OCI-LY1 (cell line): ENCODE measurements around the gene CD82.

Source experiments
- H2AFZ ChIP-seq: fragments of 200-600 bp; sonication (generic), shearing (Covaris generic); 2 replicates; pipeline ENCODE4 v1.6.0; 2014; ENCODE audit warnings: antibody characterized with exemption, mild to moderate bottlenecking, low read length
- H3F3A ChIP-seq: fragments of 200-600 bp; sonication (generic), shearing (Covaris generic); 2 replicates; pipeline ENCODE4 v1.6.0; 2014; ENCODE audit warnings: mild to moderate bottlenecking, antibody characterized with exemption, low read length, moderate library complexity; ENCODE audit not compliant: insufficient read depth
- H3K27ac ChIP-seq: fragments of 200-600 bp; sonication (generic); 2 replicates; pipeline ENCODE4 v1.5.1; 2014; ENCODE audit warnings: low read length, mixed run types, mild to moderate bottlenecking, low read depth; ENCODE audit not compliant: poor library complexity, severe bottlenecking
- H3K27me3 ChIP-seq: fragments of 200-600 bp; sonication (generic); 2 replicates; pipeline ENCODE4 v1.6.0; 2014; ENCODE audit warnings: antibody characterized with exemption, mild to moderate bottlenecking, low read length, moderate library complexity; ENCODE audit not compliant: insufficient read depth
- H3K36me3 ChIP-seq: fragments of 200-600 bp; sonication (generic); 2 replicates; pipeline ENCODE4 v1.6.1; 2014; ENCODE audit warnings: mild to moderate bottlenecking, antibody characterized with exemption, low read length, moderate library complexity, mixed read lengths; ENCODE audit not compliant: insufficient read depth
- H3K4me1 ChIP-seq: fragments of 200-600 bp; sonication (generic); 2 replicates; pipeline ENCODE4 v1.5.1; 2014; ENCODE audit warnings: mild to moderate bottlenecking, low read length, moderate library complexity; ENCODE audit not compliant: insufficient read depth, severe bottlenecking
- H3K4me2 ChIP-seq: fragments of 200-600 bp; sonication (generic), shearing (Covaris generic); 2 replicates; pipeline ENCODE4 v1.6.1; 2014; ENCODE audit warnings: low read length
- H3K4me3 ChIP-seq: fragments of 200-600 bp; sonication (generic); 2 replicates; pipeline ENCODE4 v1.5.1; 2014; ENCODE audit warnings: low read length, low read depth, mild to moderate bottlenecking, mixed read lengths; ENCODE audit not compliant: poor library complexity, severe bottlenecking
- H3K79me2 ChIP-seq: fragments of 200-600 bp; shearing (Covaris generic); 2 replicates; pipeline ENCODE4 v1.6.1; 2016; ENCODE audit warnings: mixed run types, low read length, mixed read lengths; ENCODE audit not compliant: insufficient read depth
- H3K9ac ChIP-seq: fragments of 200-600 bp; sonication (generic), shearing (Covaris generic); 2 replicates; pipeline ENCODE4 v1.6.1; 2014; ENCODE audit warnings: mild to moderate bottlenecking, low read length, mixed read lengths
- H3K9me2 ChIP-seq: fragments of 200-600 bp; sonication (generic), shearing (Covaris generic); 2 replicates; pipeline ENCODE4 v1.6.1; 2014; ENCODE audit warnings: low read depth, mild to moderate bottlenecking, low read length, mixed read lengths
- H3K9me3 ChIP-seq: fragments of 200-600 bp; shearing (Covaris generic); 2 replicates; pipeline ENCODE4 v1.6.1; 2014; ENCODE audit warnings: low read length, mixed read lengths
- H4K20me1 ChIP-seq: fragments of 200-600 bp; sonication (generic), shearing (Covaris generic); 2 replicates; pipeline ENCODE4 v1.6.0; 2016; ENCODE audit warnings: mild to moderate bottlenecking, low read length; ENCODE audit not compliant: insufficient read depth
- CTCF ChIP-seq: fragments of 200-600 bp; sonication (generic), shearing (Covaris generic); IDR thresholded peaks from 2 replicates; pipeline ENCODE4 v1.5.1; 2017; ENCODE audit warnings: mild to moderate bottlenecking, antibody characterized with exemption, low read length, moderate library complexity, mixed read lengths
- EZH2 ChIP-seq: fragments of 200-600 bp; sonication (generic), shearing (Covaris generic); IDR thresholded peaks from 2 replicates; pipeline ENCODE4 v1.8.0; 2017; ENCODE audit warnings: borderline replicate concordance, mixed run types, mild to moderate bottlenecking, antibody characterized with exemption, low read length, moderate library complexity, mixed read lengths

CD82 gene

GRCh38 chr11:44627165-44627789 lies 61.8 kb downstream of the CD82 start:
- Histone ChIP-seq H3K4me3 (no peak overlapping the region), H3K4me1 (no peaks in the 10 kb centered on the region), H3K9me3 (peaks cover 4% of the 10 kb centered on the region; the same call in 1 of the 2 replicates), H3F3A (no peaks in the 10 kb centered on the region), H3K36me3 (peaks cover 16% of the 10 kb centered on the region), H2AFZ (no peak overlapping the region), H3K27me3 (peaks cover 19% of the 10 kb centered on the region), H3K4me2 (no peak overlapping the region), H4K20me1 (no peaks in the 10 kb centered on the region), H3K79me2 (no peaks in the 10 kb centered on the region), H3K9me2 (no peaks in the 10 kb centered on the region), H3K27ac (no peak overlapping the region), H3K9ac (no peak overlapping the region)
- TF ChIP-seq EZH2 (no peak), CTCF (no peak)

DNA sequence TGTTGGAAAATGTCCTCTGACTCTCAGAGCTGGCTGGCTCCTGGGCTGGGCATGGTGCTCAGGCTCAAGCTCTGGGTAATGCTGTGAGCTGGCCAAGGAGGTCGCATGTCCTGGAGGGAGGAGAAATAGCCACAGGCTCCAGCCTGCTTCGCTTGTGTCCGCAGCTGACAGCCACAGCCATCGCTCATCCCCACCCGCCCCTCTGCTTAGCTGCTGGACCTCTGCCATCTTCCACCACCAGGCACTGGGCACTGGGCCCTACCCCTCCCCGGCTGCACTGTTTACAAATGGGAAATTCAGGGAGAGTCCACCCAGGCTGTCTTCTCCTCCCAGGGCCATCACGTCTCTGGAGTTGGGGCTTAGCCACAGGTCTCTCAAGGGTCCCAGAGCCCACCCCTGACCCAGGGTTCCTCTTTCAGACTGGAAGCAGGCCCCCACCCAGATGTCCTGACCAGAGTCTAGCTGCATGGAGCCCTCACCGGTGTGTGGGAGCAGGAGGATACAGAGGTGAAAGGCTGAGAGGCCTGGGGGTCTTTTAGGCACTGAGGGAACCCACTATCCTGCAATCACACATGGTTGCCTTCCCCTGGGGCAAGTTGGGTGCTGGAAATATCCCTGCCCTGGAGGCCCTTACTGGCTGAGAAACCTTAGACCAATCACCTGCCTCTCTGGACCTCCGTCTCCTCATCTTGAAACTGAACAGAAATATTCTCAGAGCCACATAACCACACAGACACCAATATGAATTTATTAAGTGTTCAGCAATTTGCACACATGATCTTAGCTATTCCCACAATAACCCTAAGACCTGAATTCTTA lies 62.7 kb downstream of the CD82 start:
- Histone ChIP-seq H3K4me2 (no peak overlapping the region), H3K9ac (no peak overlapping the region), H3K4me1 (no peaks in the 10 kb centered on the region), H3K27me3 (peaks cover 19% of the 10 kb centered on the region), H3K9me2 (no peaks in the 10 kb centered on the region), H3K79me2 (no peaks in the 10 kb centered on the region), H3K9me3 (peaks cover 4% of the 10 kb centered on the region; the same call in 1 of the 2 replicates), H2AFZ (no peak overlapping the region), H3K4me3 (no peak overlapping the region), H3K36me3 (peaks cover 8% of the 10 kb centered on the region; the same call in 1 of the 2 replicates), H3F3A (no peaks in the 10 kb centered on the region), H3K27ac (no peak overlapping the region), H4K20me1 (no peaks in the 10 kb centered on the region)
- TF ChIP-seq EZH2 (no peak), CTCF (no peak)

GRCh38 chr11:44628730-44629700 lies 63.6 kb downstream of the CD82 start:
- TF ChIP-seq CTCF, result no peak
- no peak for TF ChIP-seq EZH2
- H4K20me1 ChIP-seq, result no peaks in the 10 kb centered on the region
- H2AFZ ChIP-seq, result no peak overlapping the region
- H3K27ac ChIP-seq, result no peak overlapping the region
- H3F3A ChIP-seq, result no peaks in the 10 kb centered on the region
- no peaks in the 10 kb centered on the region for H3K9me2 ChIP-seq
- H3K9ac ChIP-seq, result no peak overlapping the region
- H3K9me3 ChIP-seq, result peaks cover 4% of the 10 kb centered on the region; the same call in 1 of the 2 replicates
- H3K79me2 ChIP-seq, result no peaks in the 10 kb centered on the region
- peaks cover 4% of the 10 kb centered on the region; the same call in 1 of the 2 replicates for H3K36me3 ChIP-seq
- peaks cover 19% of the 10 kb centered on the region for H3K27me3 ChIP-seq
- H3K4me1 ChIP-seq, result no peaks in the 10 kb centered on the region
- no peak overlapping the region for H3K4me2 ChIP-seq
- no peak overlapping the region for H3K4me3 ChIP-seq
